HL-60 (cell line): ENCODE data around the gene VPREB3.

Experiments used
- CTCF ChIP-seq: IDR thresholded peaks from one replicate; pipeline ENCODE4 v1.5.1; 2011; ENCODE audit warnings: low read length, control low read depth, inconsistent platforms; ENCODE audit not compliant: insufficient read depth
- REST ChIP-seq: IDR thresholded peaks from 2 replicates; pipeline ENCODE4 v1.6.1; 2012; ENCODE audit warnings: low read depth; ENCODE audit not compliant: insufficient replicate concordance

- TF ChIP-seq REST (no peak), CTCF (no peak)
These were observed 25.5 kb upstream of the VPREB3 start for GRCh38 chr22:23779731-23780130.
